ENCODE data around the gene BRIP1.

GRCh38 chr17:61757168-61757567 is 106.2 kb downstream of the BRIP1 start:
- TF ChIP-seq CTCF (conservative IDR thresholded peaks at IDR 0.05; ENCODE audit: low read depth, low read length) (no peak), EZH2 (IDR thresholded peaks at IDR 0.05; ENCODE audit: borderline replicate concordance, low read depth, low read length, poor library complexity, severe bottlenecking) (no peak)

All from A673 (cell line).